ENCODE measurements around the gene DUSP2. TPM values are rescaled to one million over a fixed set of nuclear protein-coding genes. Genes with fewer than 3 reads are reported as not detected.

The DUSP2 gene
- total and polyA plus RNA-seq, 9 of the 15 experiments (the other 6 are each of a cell fraction or from before 2014, with no cell fraction given) = 0.04 to 0.18 TPM; not detected in 7

GRCh38 chr2:96184188-96184587 is 38.9 kb upstream of the DUSP2 start (continued):
- TF ChIP-seq POLR2B (IDR thresholded peaks at IDR 0.05; ENCODE audit: low read depth, partially characterized antibody) (peak; percentile 68), CBFA2T2 (conservative IDR thresholded peaks at IDR 0.05) (no peak), SIRT6 (IDR thresholded peaks at IDR 0.05; ENCODE audit: low read depth, low read length) (no peak), IRF9 (tag; IDR thresholded peaks at IDR 0.05) (no peak), POLR2A (conservative IDR thresholded peaks at IDR 0.05) (peak; percentile 59; the same call in 1 of the 2 replicates), RREB1 (CRISPR knock-in tag; IDR thresholded peaks at IDR 0.05) (no peak), ZNF561 (CRISPR knock-in tag; conservative IDR thresholded peaks at IDR 0.05) (no peak), ETV5 (CRISPR knock-in tag; IDR thresholded peaks at IDR 0.05; ENCODE audit: low read depth) (no peak)

Data from K562 (cell line).